Astrocyte of the cerebellum (primary cell): ENCODE results near the gene EIF3L.

ENCODE experiments used
- DNase-seq: peaks from one replicate; pipeline ENCODE4 v3.0.0-alpha.2; 2011; ENCODE audit warnings: low read depth
- H3K4me3 ChIP-seq: 2 replicates; pipeline ENCODE4 v1.5.1; 2011; ENCODE audit warnings: mild to moderate bottlenecking, low read depth, low read length, moderate library complexity
- in situ Hi-C: cut with HindIII; loops from 2 replicates; pipeline ENCODE4 v1.10.0; 2017; ENCODE audit warnings: low sequenced_read_pairs
- TF ChIP-seq, protein P1 (sequence below): IDR thresholded peaks from 2 replicates; pipeline ENCODE4 v1.5.1; 2012; ENCODE audit warnings: low read length, low read depth, moderate library complexity, mild to moderate bottlenecking; ENCODE audit errors: missing control alignments

EIF3L gene

DNA sequence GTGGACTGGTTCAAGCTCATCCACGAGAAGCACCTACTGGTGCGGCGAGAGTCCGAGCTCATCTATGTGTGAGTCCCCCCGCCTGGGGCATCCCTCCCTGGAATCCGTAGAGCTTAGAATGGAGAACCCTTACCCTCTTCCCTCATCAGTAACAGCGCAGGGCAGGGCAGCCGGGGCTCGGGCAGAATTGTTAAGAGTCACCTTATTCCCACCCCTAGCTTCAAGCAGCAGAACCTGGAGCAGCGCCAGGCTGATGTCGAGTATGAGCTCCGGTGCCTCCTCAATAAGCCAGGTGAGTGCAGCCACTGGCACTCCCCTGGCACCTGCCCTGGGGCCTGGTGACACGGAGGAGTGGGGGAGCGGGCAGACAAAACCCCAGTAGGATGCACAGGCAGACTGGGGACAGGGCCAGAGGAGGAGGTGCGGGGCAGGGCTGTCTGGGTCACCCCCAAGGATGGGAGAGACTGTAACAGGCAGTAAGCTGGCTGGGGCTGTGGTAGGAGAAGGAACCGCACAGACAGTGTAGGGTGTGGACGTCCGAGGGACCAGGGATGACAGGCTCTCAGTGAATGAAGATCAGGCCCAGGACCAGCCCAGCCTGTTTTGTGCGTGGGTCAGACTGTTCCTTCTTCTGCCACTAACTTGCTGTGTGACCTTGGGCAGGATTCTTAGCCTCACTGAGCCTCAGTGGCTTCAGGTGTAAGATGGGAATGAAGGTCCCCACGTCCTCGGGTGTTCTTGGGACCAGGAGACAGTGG lies 83.8 kb downstream of the EIF3L start:
- in situ Hi-C loops = no loop called here
- TF ChIP-seq, protein P1, sequence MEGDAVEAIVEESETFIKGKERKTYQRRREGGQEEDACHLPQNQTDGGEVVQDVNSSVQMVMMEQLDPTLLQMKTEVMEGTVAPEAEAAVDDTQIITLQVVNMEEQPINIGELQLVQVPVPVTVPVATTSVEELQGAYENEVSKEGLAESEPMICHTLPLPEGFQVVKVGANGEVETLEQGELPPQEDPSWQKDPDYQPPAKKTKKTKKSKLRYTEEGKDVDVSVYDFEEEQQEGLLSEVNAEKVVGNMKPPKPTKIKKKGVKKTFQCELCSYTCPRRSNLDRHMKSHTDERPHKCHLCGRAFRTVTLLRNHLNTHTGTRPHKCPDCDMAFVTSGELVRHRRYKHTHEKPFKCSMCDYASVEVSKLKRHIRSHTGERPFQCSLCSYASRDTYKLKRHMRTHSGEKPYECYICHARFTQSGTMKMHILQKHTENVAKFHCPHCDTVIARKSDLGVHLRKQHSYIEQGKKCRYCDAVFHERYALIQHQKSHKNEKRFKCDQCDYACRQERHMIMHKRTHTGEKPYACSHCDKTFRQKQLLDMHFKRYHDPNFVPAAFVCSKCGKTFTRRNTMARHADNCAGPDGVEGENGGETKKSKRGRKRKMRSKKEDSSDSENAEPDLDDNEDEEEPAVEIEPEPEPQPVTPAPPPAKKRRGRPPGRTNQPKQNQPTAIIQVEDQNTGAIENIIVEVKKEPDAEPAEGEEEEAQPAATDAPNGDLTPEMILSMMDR = no peak
- no peak for DNase-seq
- H3K4me3 ChIP-seq = no peak overlapping the region

DNA sequence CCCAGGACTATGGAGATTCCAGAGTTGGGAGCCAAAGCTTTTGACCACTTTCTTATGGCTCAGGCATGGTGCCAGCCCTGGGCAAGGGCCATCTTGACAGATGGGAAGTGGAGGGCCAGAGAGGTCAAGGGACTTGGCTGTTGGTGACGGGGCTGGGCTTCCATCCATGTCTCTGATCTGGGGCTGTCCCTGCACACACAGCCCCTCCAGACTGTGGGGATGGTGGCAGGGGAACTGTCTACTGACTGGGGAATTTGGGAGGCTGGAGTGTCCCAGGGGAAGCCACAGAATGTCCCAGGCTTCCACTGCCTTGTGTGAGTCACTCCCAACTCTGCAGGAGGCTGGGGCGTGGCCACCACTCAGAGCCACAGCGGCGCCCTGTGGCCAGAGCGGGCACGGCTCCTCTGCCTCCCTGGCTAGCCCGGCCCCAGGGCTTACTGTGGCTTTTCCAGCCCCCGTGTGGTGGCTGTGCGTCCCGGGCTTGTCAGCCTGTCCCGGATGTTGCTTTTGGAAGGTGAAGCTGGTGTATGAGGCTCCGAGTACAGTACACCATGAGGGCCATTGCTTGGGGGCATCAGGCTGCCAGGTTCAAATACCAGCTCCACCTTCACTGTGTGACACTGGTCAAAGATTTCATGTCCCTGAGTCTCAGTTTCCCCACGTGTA lies 84.6 kb downstream of the EIF3L start:
- TF ChIP-seq, protein P1 = peak; percentile 99
- in situ Hi-C loops = no loop called here
- DNase-seq = peak; percentile 88
- H3K4me3 ChIP-seq = no peak overlapping the region
